H1 (cell line): ENCODE results near the gene RGS9. TPM values are rescaled to one million over a fixed set of nuclear protein-coding genes. Genes with fewer than 3 reads are reported as not detected.

Source experiments
- CTCF ChIA-PET: fragments of 300-600 bp; sonication (Branson Sonifier 250); formaldehyde crosslinking; loops from one replicate; lab custom pipeline; 2021; ENCODE audit not compliant: partially characterized antibody; lab: Charles Lee
- POLR2A ChIA-PET: fragments of 300-600 bp; sonication (Branson Sonifier 250); formaldehyde crosslinking; loops from one replicate; lab custom pipeline; 2021; ENCODE audit warnings: inconsistent platforms; ENCODE audit not compliant: partially characterized antibody; lab: Charles Lee
- DNase-seq, 2 experiments: peaks; one replicate each; pipeline versions ENCODE4 v3.0.0 to v3.0.0-alpha.2; 2010 to 2022; ENCODE audit warnings: low spot score in 2 of 2, low read depth in 1 of 2, mixed read lengths in 1 of 2
- FAIRE-seq: peaks from 2 replicates; lab custom pipeline; 2011; peaks lifted over from hg19 to GRCh38; lab: Jason Lieb, UNC
- H2AFZ ChIP-seq: 2 replicates; pipeline ENCODE4 v1.8.1; 2012; ENCODE audit warnings: low read length, inconsistent platforms
- H2AK5ac ChIP-seq: 2 replicates; pipeline ENCODE4 v1.6.1; 2013; ENCODE audit warnings: low read depth, low read length
- H2BK120ac ChIP-seq: replicated peaks from 2 replicates; pipeline ENCODE3; 2013; ENCODE audit warnings: low read depth, low read length, inconsistent platforms
- H2BK12ac ChIP-seq: 2 replicates; pipeline ENCODE4 v1.6.1; 2013; ENCODE audit warnings: low read depth, low read length
- H2BK15ac ChIP-seq: 2 replicates; pipeline ENCODE4 v1.6.1; 2013; ENCODE audit warnings: low read length
- H2BK20ac ChIP-seq: 2 replicates; pipeline ENCODE4 v1.6.1; 2013; ENCODE audit warnings: low read length
- H2BK5ac ChIP-seq: 2 replicates; pipeline ENCODE4 v1.6.1; 2013; ENCODE audit warnings: low read depth, low read length
- H3K14ac ChIP-seq: 2 replicates; pipeline ENCODE4 v1.6.1; 2013; ENCODE audit warnings: inconsistent platforms; ENCODE audit not compliant: insufficient read length
- H3K18ac ChIP-seq: 2 replicates; pipeline ENCODE4 v1.6.1; 2013; ENCODE audit warnings: low read length; ENCODE audit errors: extremely low read depth
- H3K23ac ChIP-seq: 2 replicates; pipeline ENCODE4 v1.6.1; 2013; ENCODE audit warnings: inconsistent platforms; ENCODE audit not compliant: insufficient read length
- H3K23me2 ChIP-seq: 2 replicates; pipeline ENCODE4 v1.6.1; 2013; ENCODE audit warnings: low read depth, low read length
- H3K27ac ChIP-seq: 2 replicates; pipeline ENCODE4 v1.6.1; 2011; ENCODE audit warnings: low read depth, low read length, inconsistent platforms
- H3K27me3 ChIP-seq, 4 experiments: replicated peaks in 1 of 4; 1 replicate in 1 of 4; 2 replicates in 3 of 4; pipeline versions ENCODE4 v1.6.1 to v1.8.1; 2011 to 2013; ENCODE audit warnings: low read length in 3 of 4, mild to moderate bottlenecking in 3 of 4, inconsistent platforms in 2 of 4, mixed read lengths in 2 of 4, moderate library complexity in 1 of 4; ENCODE audit not compliant: control insufficient read depth in 3 of 4, insufficient read depth in 3 of 4; ENCODE audit errors: extremely low read depth in 1 of 4
- H3K36me3 ChIP-seq, 4 experiments: 2 replicates each; pipeline versions ENCODE4 v1.6.1 to v1.8.1; 2011 to 2013; ENCODE audit warnings: mild to moderate bottlenecking in 4 of 4, low read length in 3 of 4, moderate library complexity in 2 of 4, control low read depth in 1 of 4, inconsistent platforms in 1 of 4; ENCODE audit not compliant: insufficient read depth in 4 of 4, control insufficient read depth in 2 of 4
- H3K4ac ChIP-seq: replicated peaks from 2 replicates; pipeline ENCODE3; 2013; ENCODE audit warnings: low read length, low read depth, mixed read lengths, inconsistent platforms; ENCODE audit not compliant: insufficient read length
- H3K4me1 ChIP-seq, 4 experiments: replicated peaks in 1 of 4; 1 replicate in 1 of 4; 2 replicates in 3 of 4; pipeline versions ENCODE4 v1.6.1 to v1.8.1; 2011 to 2013; ENCODE audit warnings: low read length in 3 of 4, inconsistent platforms in 2 of 4, mixed read lengths in 1 of 4; ENCODE audit not compliant: insufficient read depth in 4 of 4, control insufficient read depth in 3 of 4
- H3K4me2 ChIP-seq, 2 experiments: 2 replicates each; pipeline versions ENCODE4 v1.6.1 to v1.8.1; 2011 to 2013; ENCODE audit warnings: low read depth in 2 of 2, low read length in 2 of 2, control low read depth in 1 of 2, inconsistent platforms in 1 of 2, mild to moderate bottlenecking in 1 of 2; ENCODE audit not compliant: insufficient read depth in 1 of 2
- H3K4me3 ChIP-seq, 4 experiments: fragments of 200-600, 300-600 bp in 1 of 4; sonication (generic), shearing (Covaris generic), sonication (Bioruptor Twin) in 1 of 4; 2 replicates each; pipeline versions ENCODE4 v1.5.1 to v1.8.1; 2011 to 2016; ENCODE audit warnings: low read length in 4 of 4, low read depth in 3 of 4, control low read depth in 2 of 4, inconsistent platforms in 2 of 4, mild to moderate bottlenecking in 2 of 4, mixed read lengths in 1 of 4, moderate library complexity in 1 of 4; ENCODE audit not compliant: insufficient read depth in 2 of 4; ENCODE audit errors: extremely low read depth in 1 of 4
- H3K56ac ChIP-seq: replicated peaks from 2 replicates; pipeline ENCODE3; 2013; ENCODE audit warnings: low read depth, mild to moderate bottlenecking, mixed read lengths, low read length, inconsistent platforms; ENCODE audit not compliant: insufficient read length
- H3K79me1 ChIP-seq: 2 replicates; pipeline ENCODE4 v1.6.1; 2013; ENCODE audit warnings: low read depth, low read length, control low read depth
- H3K79me2 ChIP-seq, 2 experiments: 2 replicates each; pipeline versions ENCODE4 v1.6.1 to v1.8.1; 2012 to 2013; ENCODE audit warnings: low read length in 2 of 2, mild to moderate bottlenecking in 2 of 2, inconsistent platforms in 1 of 2; ENCODE audit not compliant: insufficient read depth in 2 of 2, control insufficient read depth in 1 of 2
- H3K9ac ChIP-seq, 4 experiments: replicated peaks in 1 of 4; 1 replicate in 1 of 4; 2 replicates in 3 of 4; pipeline versions ENCODE4 v1.6.1 to v1.8.1; 2011 to 2013; ENCODE audit warnings: low read depth in 3 of 4, low read length in 3 of 4, control low read depth in 2 of 4, mild to moderate bottlenecking in 2 of 4, moderate library complexity in 2 of 4, inconsistent platforms in 1 of 4; ENCODE audit errors: extremely low read depth in 1 of 4
- H3K9me3 ChIP-seq, 2 experiments: 2 replicates each; pipeline versions ENCODE4 v1.6.1 to v1.8.1; 2012 to 2013; ENCODE audit warnings: mild to moderate bottlenecking in 2 of 2, moderate library complexity in 2 of 2, control low read depth in 1 of 2, inconsistent platforms in 1 of 2, low read depth in 1 of 2, low read length in 1 of 2, mixed read lengths in 1 of 2; ENCODE audit not compliant: insufficient read depth in 2 of 2
- H4K20me1 ChIP-seq, 2 experiments: replicated peaks in 1 of 2; 2 replicates each; pipeline versions ENCODE3 to v1.8.1; 2011 to 2013; ENCODE audit warnings: inconsistent platforms in 2 of 2, low read length in 2 of 2, mild to moderate bottlenecking in 1 of 2; ENCODE audit not compliant: insufficient read depth in 2 of 2, control insufficient read depth in 1 of 2
- H4K5ac ChIP-seq: 2 replicates; pipeline ENCODE4 v1.6.1; 2013; ENCODE audit warnings: low read length, low read depth, mixed read lengths, inconsistent platforms; ENCODE audit not compliant: insufficient read length
- H4K8ac ChIP-seq: 2 replicates; pipeline ENCODE4 v1.8.0; 2013; ENCODE audit warnings: mild to moderate bottlenecking, moderate library complexity, low read length, inconsistent platforms; ENCODE audit not compliant: insufficient read depth; ENCODE audit errors: extremely low read depth
- H4K91ac ChIP-seq: replicated peaks from 2 replicates; pipeline ENCODE3; 2013; ENCODE audit warnings: low read length, mixed read lengths, inconsistent platforms; ENCODE audit not compliant: insufficient read length
- CREB1 ChIP-seq: IDR thresholded peaks from 2 replicates; pipeline ENCODE4 v1.6.1; 2012; ENCODE audit warnings: inconsistent platforms
- GABPA ChIP-seq: IDR thresholded peaks from 2 replicates; pipeline ENCODE4 v1.6.1; 2011; ENCODE audit warnings: mild to moderate bottlenecking, low read length, moderate library complexity, borderline replicate concordance; ENCODE audit not compliant: insufficient read depth
- KDM1A ChIP-seq: fragments of 200-600, 300-600 bp; sonication (generic); IDR thresholded peaks from 2 replicates; pipeline ENCODE4 v1.7.1; 2016; ENCODE audit warnings: mild to moderate bottlenecking, low read length, borderline replicate concordance
- POLR2AphosphoS5 ChIP-seq: IDR thresholded peaks from 2 replicates; pipeline ENCODE4 v1.6.1; 2011; ENCODE audit warnings: low read depth, low read length
- RAD21 ChIP-seq, 2 experiments: IDR thresholded peaks in 1 of 2; conservative IDR thresholded peaks in 1 of 2; 2 replicates each; pipeline ENCODE4 v1.6.1; 2011; ENCODE audit warnings: low read depth in 2 of 2, low read length in 2 of 2, improper control_type of control experiment in 1 of 2, inconsistent platforms in 1 of 2, mild to moderate bottlenecking in 1 of 2, moderate library complexity in 1 of 2
- SIRT6 ChIP-seq: IDR thresholded peaks from one replicate; pipeline ENCODE4 v1.7.1; 2012; ENCODE audit warnings: low read length, inconsistent platforms
- YY1 ChIP-seq: IDR thresholded peaks from 2 replicates; pipeline ENCODE4 v1.6.1; 2011; ENCODE audit warnings: low read depth, mild to moderate bottlenecking, low read length
- WGBS, 2 experiments: shearing (Covaris generic) in 1 of 2; methylation state at CpG; one replicate each; pipeline versions ENCODE4 v1.1.6 to v1.1.7; 2013 to 2015; ENCODE audit warnings: low lambda C conversion rate in 2 of 2, mixed read lengths in 2 of 2, inconsistent platforms in 1 of 2, low coverage in 1 of 2, missing lambda C conversion rate in 1 of 2; ENCODE audit not compliant: insufficient replicate concordance in 2 of 2, insufficient coverage in 1 of 2, insufficient read length in 1 of 2; ENCODE audit errors: extremely low coverage in 1 of 2, missing lambda C conversion rate in 1 of 2; 5-methylcytosine and 5-hydroxymethylcytosine counted together
- polyA plus RNA-seq, 7 experiments: library from polyadenylated mRNA; depleted of rRNA in 3 of 7; stranded (reverse) in 5 of 7; unstranded in 2 of 7; fragments of >200 nt in 5 of 7; fragments of 200-250 nt in 2 of 7; gene quantifications; 1 replicate in 5 of 7; 2 replicates in 1 of 7; 4 replicates in 1 of 7; pipeline versions ENCODE4 v1.2.1 to v1.2.3, GENCODE V29; 2011 to 2013; ENCODE audit warnings: missing spikeins in 2 of 7, mixed read lengths in 2 of 7
- total RNA-seq: library from RNA; stranded (reverse); fragmentation: NEBNext Ultra II Directional; extraction: Animal tissue kit (Norgen Biotek cat#: 25700); gene quantifications from 2 replicates; pipeline ENCODE4 v1.2.1, GENCODE V29; 2021
- TF ChIP-seq, protein P1 (sequence below), 3 experiments: IDR thresholded peaks; 1 replicate in 2 of 3; 2 replicates in 1 of 3; pipeline versions ENCODE4 v1.5.1 to v1.6.1; 2011; ENCODE audit warnings: low read length in 3 of 3, mild to moderate bottlenecking in 3 of 3, inconsistent platforms in 2 of 3, low read depth in 1 of 3, moderate library complexity in 1 of 3; ENCODE audit not compliant: insufficient read depth in 1 of 3; ENCODE audit errors: control extremely low read depth in 1 of 3

Gene RGS9
- total and polyA plus RNA-seq, 2 of the 8 experiments (the other 6 are each of a cell fraction or from before 2014, with no cell fraction given) = 8.9 to 20.5 TPM

- Histone ChIP-seq H3K79me2 (no peaks in the 10 kb centered on the region), H3K56ac (no peak overlapping the region), H3K9me3 (no peaks in the 10 kb centered on the region), H2AFZ (no peak overlapping the region), H2BK5ac (peak overlapping the region; percentile 46; the same call in 1 of the 2 replicates), H3K36me3 (no peaks in the 10 kb centered on the region), H2BK15ac (peak overlapping the region; percentile 82; the same call in 1 of the 2 replicates), H3K4me3 (no peak overlapping the region), H3K9ac (0 out of 7 replicates have a peak overlapping the region, but pooled peaks of 1 of the 4 experiments have one; percentile 3), H3K27me3 (no peaks in the 10 kb centered on the region), H4K20me1 (no peaks in the 10 kb centered on the region), H3K4me2 (no peak overlapping the region), H3K14ac (no peak overlapping the region), H3K79me1 (no peaks in the 10 kb centered on the region), H4K5ac (no peak overlapping the region), H2BK120ac (no peak overlapping the region), H4K8ac (no peak overlapping the region), H2BK20ac (no peak overlapping the region), H2AK5ac (no peak overlapping the region; the same call in 1 of the 2 replicates), H3K23ac (no peak overlapping the region), H3K27ac (no peak overlapping the region), H3K23me2 (no peaks in the 10 kb centered on the region), H3K4me1 (peaks cover 0 to 4% (median 1%) of the 10 kb centered on the region in 4 experiments; a peak in 2 of 7 replicates), H3K18ac (no peak overlapping the region), H3K4ac (no peak overlapping the region), H2BK12ac (peak overlapping the region; percentile 64; the same call in 1 of the 2 replicates), H4K91ac (no peak overlapping the region)
- TF ChIP-seq RAD21 (IDR thresholded peaks at IDR 0.05 in 1 of 2, conservative IDR thresholded peaks at IDR 0.05 in 1 of 2; ENCODE audit: low read depth in 2 of 2, low read length in 2 of 2) (peak; percentile 52 to 64), CREB1 (no peak), YY1 (no peak), SIRT6 (no peak), POLR2AphosphoS5 (no peak), KDM1A (no peak), GABPA (no peak)
- TF ChIP-seq, protein P1, sequence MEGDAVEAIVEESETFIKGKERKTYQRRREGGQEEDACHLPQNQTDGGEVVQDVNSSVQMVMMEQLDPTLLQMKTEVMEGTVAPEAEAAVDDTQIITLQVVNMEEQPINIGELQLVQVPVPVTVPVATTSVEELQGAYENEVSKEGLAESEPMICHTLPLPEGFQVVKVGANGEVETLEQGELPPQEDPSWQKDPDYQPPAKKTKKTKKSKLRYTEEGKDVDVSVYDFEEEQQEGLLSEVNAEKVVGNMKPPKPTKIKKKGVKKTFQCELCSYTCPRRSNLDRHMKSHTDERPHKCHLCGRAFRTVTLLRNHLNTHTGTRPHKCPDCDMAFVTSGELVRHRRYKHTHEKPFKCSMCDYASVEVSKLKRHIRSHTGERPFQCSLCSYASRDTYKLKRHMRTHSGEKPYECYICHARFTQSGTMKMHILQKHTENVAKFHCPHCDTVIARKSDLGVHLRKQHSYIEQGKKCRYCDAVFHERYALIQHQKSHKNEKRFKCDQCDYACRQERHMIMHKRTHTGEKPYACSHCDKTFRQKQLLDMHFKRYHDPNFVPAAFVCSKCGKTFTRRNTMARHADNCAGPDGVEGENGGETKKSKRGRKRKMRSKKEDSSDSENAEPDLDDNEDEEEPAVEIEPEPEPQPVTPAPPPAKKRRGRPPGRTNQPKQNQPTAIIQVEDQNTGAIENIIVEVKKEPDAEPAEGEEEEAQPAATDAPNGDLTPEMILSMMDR (IDR thresholded peaks at IDR 0.05; ENCODE audit: control extremely low read depth in 1 of 3, insufficient read depth in 1 of 3, low read depth in 1 of 3, low read length in 3 of 3) = peak; percentile 16 to 48 (median 31)
- FAIRE-seq = no peak
- no peak for DNase-seq
- WGBS, 2 experiments = 88% methylated on average over 9 of the region's 9 CpGs; no CpG with 5 or more reads in 1 of the 2 experiments
- ChIA-PET POLR2A (no interaction called here), CTCF (interaction anchor here (0.7 to 1.3 kb wide), 8 partner anchors 56 to 234 kb away, joined by 3 to 7 read pairs (median 3); partner anchors contain the start of gene RGS9)
Observed at GRCh38 chr17:65194670-65195334, 57.6 kb downstream of the RGS9 start.
